Suprapubic skin (tissue), 4 donors: ENCODE measurements around the gene NGDN. TPM values are rescaled to one million over a fixed set of nuclear protein-coding genes. Genes with fewer than 3 reads are reported as not detected.

Source experiments
- DNase-seq, 2 donors: peaks; one replicate each; pipeline ENCODE4 v3.0.0-alpha.2; 2019; ENCODE audit warnings: low spot score in 2 of 2
- H3K27ac ChIP-seq: fragments of 200-600 bp; sonication (generic); one replicate; pipeline ENCODE4 v1.5.1; 2019
- H3K27me3 ChIP-seq: fragments of 200-600 bp; sonication (generic); one replicate; pipeline ENCODE4 v1.5.1; 2019
- H3K36me3 ChIP-seq: fragments of 200-600 bp; sonication (generic); one replicate; pipeline ENCODE4 v1.5.1; 2019
- H3K4me1 ChIP-seq: fragments of 200-600 bp; sonication (generic); one replicate; pipeline ENCODE4 v1.5.1; 2019
- H3K4me3 ChIP-seq: fragments of 200-600 bp; sonication (generic); one replicate; pipeline ENCODE4 v1.5.1; 2019; ENCODE audit warnings: mild to moderate bottlenecking
- H3K9me3 ChIP-seq: fragments of 200-600 bp; sonication (generic); one replicate; pipeline ENCODE4 v1.5.1; 2019
- CTCF ChIP-seq, 2 donors: fragments of 200-600 bp in 1 of 2; fragments of 450-650 bp in 1 of 2; sonication (generic) in 1 of 2; IDR thresholded peaks; one replicate each; pipeline ENCODE4 v1.5.1; 2016 to 2019; ENCODE audit warnings: antibody characterized with exemption in 2 of 2, mild to moderate bottlenecking in 1 of 2, moderate library complexity in 1 of 2
- EP300 ChIP-seq: sonication (generic); formaldehyde crosslinking; IDR thresholded peaks from one replicate; pipeline ENCODE4 v1.6.1; 2017; ENCODE audit warnings: antibody characterized with exemption
- POLR2A ChIP-seq, 2 donors: fragments of 450-650 bp; IDR thresholded peaks; one replicate each; pipeline ENCODE4 v1.6.1; 2017; ENCODE audit warnings: antibody characterized with exemption in 2 of 2, mild to moderate bottlenecking in 2 of 2, moderate library complexity in 2 of 2
- POLR2AphosphoS5 ChIP-seq, 3 donors: sonication (generic); formaldehyde crosslinking; IDR thresholded peaks; one replicate each; pipeline ENCODE4 v1.6.1; 2017; ENCODE audit warnings: antibody characterized with exemption in 3 of 3
- WGBS: methylation state at CpG from one replicate; pipeline ENCODE4 v1.1.5; 2018; 5-methylcytosine and 5-hydroxymethylcytosine counted together
- total RNA-seq, 4 donors: library from RNA; depleted of rRNA; stranded (reverse); fragments of >200 nt; gene quantifications; one replicate each; pipeline ENCODE4 v1.1.0, GENCODE V29; 2016

The NGDN gene
- total RNA-seq, 4 donors from 2014 or later = 31.1 to 61.4 (median 46.5) TPM

GRCh38 chr14:23512156-23512555, 42.7 kb downstream of the NGDN start:
- Histone ChIP-seq H3K4me3 (no peak overlapping the region), H3K4me1 (peaks cover 23% of the 10 kb centered on the region), H3K27ac (no peak overlapping the region), H3K27me3 (no peaks in the 10 kb centered on the region), H3K36me3 (no peaks in the 10 kb centered on the region), H3K9me3 (no peaks in the 10 kb centered on the region)
- TF ChIP-seq EP300 (no peak), POLR2AphosphoS5 (IDR thresholded peaks at IDR 0.05) (no peak), POLR2A (IDR thresholded peaks at IDR 0.05) (no peak), CTCF (IDR thresholded peaks at IDR 0.05) (no peak)
- no peak for DNase-seq
- 45% methylated on average over 13 of the region's 13 CpGs for WGBS

DNA sequence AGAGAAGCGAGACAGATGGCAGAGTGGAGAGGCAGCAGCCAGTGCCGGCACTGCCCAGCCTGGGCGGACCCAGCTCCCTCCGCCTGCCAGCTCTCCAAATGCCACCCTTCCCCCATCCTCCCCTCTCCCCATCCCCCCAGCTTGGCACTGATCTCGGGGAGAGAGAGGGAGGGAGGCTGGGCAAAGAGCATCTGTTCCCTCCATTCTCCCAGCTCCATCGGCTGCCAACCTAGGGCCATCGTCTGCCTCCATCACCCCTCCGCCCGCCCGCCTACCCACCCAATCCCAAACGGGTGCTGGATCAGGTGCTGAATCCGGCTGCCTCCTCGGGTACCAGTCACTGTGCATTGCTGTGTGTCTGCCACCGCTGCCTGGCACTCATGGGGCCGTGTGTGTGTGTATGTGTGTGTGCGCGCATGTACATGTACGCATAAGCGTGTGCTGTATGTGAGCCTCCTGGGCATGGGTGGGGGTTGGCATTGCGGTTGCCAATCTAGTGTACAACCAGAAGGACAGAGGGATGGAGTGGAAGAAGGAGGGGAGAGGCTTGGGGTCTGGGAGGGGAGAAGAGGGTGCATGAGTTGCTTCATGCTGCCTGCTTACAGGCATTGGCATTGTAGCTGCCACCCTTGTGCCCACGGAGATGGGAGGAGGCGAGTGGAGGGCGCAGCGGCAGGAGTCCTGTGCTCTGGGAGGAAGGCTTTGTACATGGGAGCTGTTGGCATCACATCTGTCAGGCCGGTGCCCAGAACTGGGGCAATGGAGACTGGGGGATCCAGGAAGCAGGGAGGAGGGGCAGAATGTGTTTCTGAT, 43.7 kb downstream of the NGDN start:
- peak overlapping the region; percentile 9 for H3K4me3 ChIP-seq
- no peaks in the 10 kb centered on the region for H3K36me3 ChIP-seq
- peaks cover 23% of the 10 kb centered on the region for H3K4me1 ChIP-seq
- H3K9me3 ChIP-seq = no peaks in the 10 kb centered on the region
- WGBS = 49% methylated on average over 25 of the region's 25 CpGs
- no peak for DNase-seq
- H3K27ac ChIP-seq = peak overlapping the region; percentile 29
- TF ChIP-seq POLR2A (IDR thresholded peaks at IDR 0.05) (no peak), EP300 (no peak), POLR2AphosphoS5 (IDR thresholded peaks at IDR 0.05) (no peak), CTCF (IDR thresholded peaks at IDR 0.05) (no peak)
- no peaks in the 10 kb centered on the region for H3K27me3 ChIP-seq

DNA sequence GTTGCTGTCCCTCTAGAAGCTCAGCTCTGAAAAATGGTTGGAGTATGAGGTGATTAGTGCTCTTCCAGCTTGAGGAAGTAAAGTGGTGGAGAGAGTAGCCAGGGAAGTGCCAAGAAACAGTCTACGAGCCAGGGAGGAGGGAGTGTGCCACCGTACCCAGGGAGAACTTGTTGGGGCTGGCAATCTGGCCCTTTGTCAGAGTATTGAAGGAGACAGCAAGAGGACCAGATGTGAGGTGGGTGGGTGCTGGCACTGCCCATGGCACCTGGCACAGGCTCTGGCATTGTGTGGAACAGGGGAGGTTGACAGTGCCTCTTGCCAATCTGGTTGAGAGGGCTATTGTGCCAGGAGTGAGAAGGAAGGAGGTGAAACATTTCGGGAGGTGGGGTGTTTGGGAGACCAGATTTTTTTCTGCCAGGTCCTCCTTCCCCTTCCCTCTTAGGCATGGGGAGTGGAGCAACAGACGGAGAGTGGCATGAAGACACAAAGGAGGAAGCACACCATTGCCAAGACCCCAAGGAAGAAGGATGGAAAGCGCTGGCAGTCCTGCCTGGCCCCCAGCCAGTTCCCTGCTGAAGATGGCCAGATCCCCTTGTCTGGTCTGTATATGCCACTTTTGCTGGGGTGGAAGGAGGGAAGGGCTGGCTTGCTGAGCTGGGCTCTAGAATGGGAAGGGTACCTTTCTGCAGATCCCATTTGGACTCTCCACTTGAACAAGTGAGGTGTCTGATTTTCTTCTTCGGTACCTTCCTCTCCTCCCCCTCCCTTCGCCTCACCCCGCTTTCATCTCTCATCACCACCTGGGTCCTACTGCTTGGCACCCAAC, 44.5 kb downstream of the NGDN start:
- no peaks in the 10 kb centered on the region for H3K9me3 ChIP-seq
- peaks cover 23% of the 10 kb centered on the region for H3K4me1 ChIP-seq
- H3K4me3 ChIP-seq = peak overlapping the region; percentile 9
- TF ChIP-seq POLR2AphosphoS5 (IDR thresholded peaks at IDR 0.05) (no peak), EP300 (no peak), CTCF (IDR thresholded peaks at IDR 0.05) (no peak), POLR2A (IDR thresholded peaks at IDR 0.05) (no peak)
- H3K27me3 ChIP-seq = no peaks in the 10 kb centered on the region
- 61% methylated on average over 8 of the region's 8 CpGs for WGBS
- no peak for DNase-seq
- peak overlapping the region; percentile 29 for H3K27ac ChIP-seq
- no peaks in the 10 kb centered on the region for H3K36me3 ChIP-seq

DNA sequence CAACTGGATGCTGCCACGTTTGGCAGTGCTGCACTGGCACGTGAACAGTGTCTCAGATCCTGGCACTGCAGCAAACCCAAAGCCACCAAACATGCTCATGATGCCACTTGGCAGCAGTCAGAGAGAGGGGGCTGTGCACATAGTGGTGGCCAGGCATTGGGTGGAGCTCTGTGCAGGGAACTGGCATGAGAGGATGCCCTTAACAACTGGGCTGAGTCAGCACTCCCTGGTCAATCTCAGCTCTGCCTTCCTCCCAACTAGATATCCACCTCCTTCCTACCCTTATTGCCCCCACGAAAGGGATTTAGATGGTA, 45.1 kb downstream of the NGDN start:
- Histone ChIP-seq H3K27ac (no peak overlapping the region), H3K4me3 (no peak overlapping the region), H3K27me3 (no peaks in the 10 kb centered on the region), H3K36me3 (no peaks in the 10 kb centered on the region), H3K4me1 (peaks cover 23% of the 10 kb centered on the region), H3K9me3 (no peaks in the 10 kb centered on the region)
- DNase-seq = no peak
- no peak for TF ChIP-seq CTCF (IDR thresholded peaks at IDR 0.05)
- no peak for TF ChIP-seq POLR2A (IDR thresholded peaks at IDR 0.05)
- no peak for TF ChIP-seq EP300
- TF ChIP-seq POLR2AphosphoS5 (IDR thresholded peaks at IDR 0.05) = no peak
- WGBS = 55% methylated on average over 3 of the region's 3 CpGs

GRCh38 chr14:23517650-23518326, 48.3 kb downstream of the NGDN start:
- Histone ChIP-seq H3K9me3 (no peaks in the 10 kb centered on the region), H3K36me3 (no peaks in the 10 kb centered on the region), H3K4me1 (peaks cover 16% of the 10 kb centered on the region), H3K27ac (no peak overlapping the region), H3K4me3 (no peak overlapping the region), H3K27me3 (no peaks in the 10 kb centered on the region)
- TF ChIP-seq POLR2AphosphoS5 (IDR thresholded peaks at IDR 0.05) = no peak
- TF ChIP-seq POLR2A (IDR thresholded peaks at IDR 0.05) = no peak
- no peak for TF ChIP-seq CTCF (IDR thresholded peaks at IDR 0.05)
- no peak for TF ChIP-seq EP300
- no peak for DNase-seq
- 85% methylated on average over 6 of the region's 6 CpGs for WGBS
